Mucosa of rectum (tissue), 2 donors: Measurements from ENCODE around the gene MEST.
"Not testable (repeated sequence)": the region's sequence is repeated elsewhere in the genome, so short reads cannot be mapped to it uniquely, and the experiment has no call there.

Experiments used
- H3K27ac ChIP-seq, 2 donors: one replicate each; pipeline ENCODE4 v1.7.0; 2013; ENCODE audit warnings: inconsistent platforms in 2 of 2, low read depth in 2 of 2, low read length in 2 of 2
- H3K27me3 ChIP-seq, 2 donors: one replicate each; pipeline ENCODE4 v1.7.0; 2013; ENCODE audit warnings: low read length in 2 of 2; ENCODE audit not compliant: control insufficient read depth in 2 of 2, insufficient read depth in 2 of 2
- H3K36me3 ChIP-seq, 2 donors: one replicate each; pipeline ENCODE4 v1.7.0; 2013; ENCODE audit warnings: low read length in 2 of 2; ENCODE audit not compliant: control insufficient read depth in 2 of 2, insufficient read depth in 2 of 2
- H3K4me1 ChIP-seq, 2 donors: one replicate each; pipeline ENCODE4 v1.7.0; 2013; ENCODE audit warnings: low read length in 2 of 2, mild to moderate bottlenecking in 1 of 2; ENCODE audit not compliant: control insufficient read depth in 2 of 2, insufficient read depth in 2 of 2
- H3K4me3 ChIP-seq, 2 donors: one replicate each; pipeline ENCODE4 v1.7.0; 2013; ENCODE audit warnings: low read length in 2 of 2
- H3K9ac ChIP-seq, 2 donors: one replicate each; pipeline ENCODE4 v1.7.0; 2013; ENCODE audit warnings: low read length in 2 of 2, low read depth in 1 of 2, mild to moderate bottlenecking in 1 of 2
- H3K9me3 ChIP-seq, 2 donors: one replicate each; pipeline ENCODE4 v1.7.0; 2013; ENCODE audit warnings: low read length in 2 of 2; ENCODE audit not compliant: control insufficient read depth in 2 of 2
- donor health status: healthy.
- donor health status: Normal muscosa, but diverticular disease.

The MEST gene

DNA sequence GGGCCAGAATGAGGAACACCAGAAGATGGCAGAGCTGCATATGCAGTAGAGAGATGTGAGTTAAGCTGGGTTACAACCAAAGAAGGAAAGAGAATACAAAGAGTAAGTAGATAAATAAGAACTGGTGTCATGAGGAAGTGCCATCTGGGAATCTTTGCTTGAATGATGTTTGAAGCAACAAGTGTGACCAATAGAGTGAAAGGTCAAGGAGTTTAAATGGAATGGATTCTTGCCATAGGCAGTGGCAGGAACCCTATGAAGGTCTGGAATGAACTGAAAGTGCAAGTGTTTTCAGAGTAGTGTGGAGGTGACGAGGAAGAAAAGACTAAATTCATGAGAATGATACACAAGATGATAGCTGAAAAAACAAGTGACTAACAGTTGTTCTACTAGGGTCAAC lies 21.6 kb downstream of the MEST start:
- Histone ChIP-seq H3K27me3 (no peaks in the 10 kb centered on the region), H3K27ac (no peak overlapping the region), H3K9me3 (no peaks in the 10 kb centered on the region), H3K4me3 (no peak overlapping the region), H3K9ac (no peak overlapping the region), H3K36me3 (peaks cover 6 to 13% of the 10 kb centered on the region in 2 donors), H3K4me1 (peaks cover 0 to 3% of the 10 kb centered on the region in 2 donors)

DNA sequence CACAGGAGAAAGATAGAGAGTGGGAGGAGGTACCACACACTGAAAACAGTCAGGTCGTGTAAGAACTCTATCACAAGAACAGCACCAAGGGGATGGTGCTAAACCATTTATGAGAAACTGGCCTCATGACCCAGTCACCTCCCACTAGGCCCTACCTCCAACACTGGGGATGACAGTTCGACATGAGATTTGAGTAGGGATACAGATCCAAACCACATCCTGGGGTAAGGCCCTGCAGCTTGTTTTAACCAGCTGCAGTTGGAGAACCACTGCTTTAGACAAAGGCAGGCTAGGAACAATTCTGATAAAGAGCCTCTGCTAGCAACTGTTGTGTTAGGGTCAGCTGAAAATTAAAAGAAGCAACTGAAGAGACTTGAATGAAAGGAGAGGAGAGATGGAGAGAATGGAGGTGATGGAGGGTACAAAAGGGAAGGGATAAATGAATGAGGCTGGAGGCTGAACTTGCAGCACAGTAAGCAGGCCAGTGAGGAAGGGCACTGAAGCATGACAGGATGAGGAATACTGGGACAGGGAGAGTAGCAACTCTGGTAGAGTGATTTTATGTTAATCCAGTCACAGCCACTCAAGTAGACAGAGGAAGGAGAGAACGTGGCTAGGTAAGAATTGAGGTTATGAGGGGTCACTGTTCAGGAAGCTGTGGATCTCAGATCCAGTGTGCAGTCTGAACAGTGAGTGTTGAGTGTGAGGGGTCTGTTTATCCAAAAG lies 23.6 kb downstream of the MEST start:
- H3K9ac ChIP-seq, result no peak overlapping the region
- H3K9me3 ChIP-seq, result no peaks in the 10 kb centered on the region
- H3K27me3 ChIP-seq, result no peaks in the 10 kb centered on the region
- no peak overlapping the region for H3K4me3 ChIP-seq
- H3K4me1 ChIP-seq, result peaks cover 0 to 3% of the 10 kb centered on the region in 2 donors
- H3K36me3 ChIP-seq, result peaks cover 4 to 6% of the 10 kb centered on the region in 2 donors
- H3K27ac ChIP-seq, result no peak overlapping the region

DNA sequence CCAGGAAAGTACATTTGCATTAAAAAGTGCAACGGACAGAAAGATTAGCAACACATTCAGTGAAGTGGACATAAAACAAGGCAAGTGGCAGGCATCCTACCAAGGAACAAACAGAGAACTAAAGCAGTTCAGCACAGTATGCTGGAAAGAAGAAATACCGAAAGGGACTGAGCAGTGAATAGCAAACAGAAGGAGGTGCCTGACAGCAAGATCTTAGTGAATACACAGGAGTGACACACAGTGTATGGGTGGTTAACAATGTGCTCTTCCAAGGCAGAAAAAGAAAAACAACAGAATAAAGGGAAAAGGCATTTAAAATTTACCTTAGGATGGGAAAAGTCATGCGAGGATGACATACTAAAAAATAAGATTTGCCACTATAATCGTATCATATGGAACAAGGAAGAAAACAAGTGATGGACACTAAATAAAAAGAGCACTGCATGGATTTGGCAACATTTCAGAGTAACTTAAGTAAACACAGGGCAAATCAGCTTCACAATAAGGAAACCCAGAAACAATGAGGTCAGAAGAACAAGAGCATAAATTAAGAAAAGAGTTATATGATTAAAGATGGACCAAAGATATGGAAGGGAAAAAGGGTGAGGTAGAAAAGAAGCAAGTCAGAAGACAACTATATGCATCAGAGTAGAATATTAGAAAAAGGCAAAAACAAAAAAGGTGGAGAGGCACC lies 29.5 kb downstream of the MEST start:
- Histone ChIP-seq H3K27ac (no peak overlapping the region), H3K9me3 (no peaks in the 10 kb centered on the region), H3K36me3 (peaks cover 0 to 2% of the 10 kb centered on the region in 2 donors), H3K27me3 (no peaks in the 10 kb centered on the region), H3K4me1 (no peaks in the 10 kb centered on the region), H3K4me3 (no peak overlapping the region), H3K9ac (no peak overlapping the region)

- not testable (repeated sequence) for H3K27ac ChIP-seq, H3K9ac ChIP-seq, H3K27me3 ChIP-seq, H3K9me3 ChIP-seq, H3K4me1 ChIP-seq, H3K4me3 ChIP-seq, H3K36me3 ChIP-seq
Observed at GRCh38 chr7:130523519-130524125, 31.7 kb downstream of the MEST start.

DNA sequence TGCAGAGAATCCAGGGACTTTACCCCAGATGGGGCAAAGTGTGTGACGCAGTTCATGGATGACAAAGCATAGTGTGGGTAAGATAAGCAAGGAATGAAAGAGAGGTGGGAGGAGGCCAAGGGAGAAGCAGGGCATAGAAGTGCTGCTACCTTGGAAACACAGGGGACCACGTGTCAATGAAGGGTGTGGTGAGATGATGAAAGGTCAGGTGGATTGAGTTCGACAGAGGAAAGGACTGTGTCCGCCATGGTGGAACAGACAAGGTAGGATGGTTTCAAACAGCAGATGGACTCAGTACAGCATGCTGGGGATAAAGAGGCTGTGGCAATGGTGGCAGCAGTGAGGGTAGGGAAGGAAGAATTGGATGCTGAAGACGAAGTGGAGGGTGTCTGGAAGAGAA lies 32.7 kb downstream of the MEST start:
- Histone ChIP-seq H3K4me3 (no peak overlapping the region), H3K9ac (no peak overlapping the region), H3K27ac (no peak overlapping the region), H3K4me1 (no peaks in the 10 kb centered on the region), H3K27me3 (no peaks in the 10 kb centered on the region), H3K9me3 (no peaks in the 10 kb centered on the region), H3K36me3 (peaks cover 0 to 2% of the 10 kb centered on the region in 2 donors)

DNA sequence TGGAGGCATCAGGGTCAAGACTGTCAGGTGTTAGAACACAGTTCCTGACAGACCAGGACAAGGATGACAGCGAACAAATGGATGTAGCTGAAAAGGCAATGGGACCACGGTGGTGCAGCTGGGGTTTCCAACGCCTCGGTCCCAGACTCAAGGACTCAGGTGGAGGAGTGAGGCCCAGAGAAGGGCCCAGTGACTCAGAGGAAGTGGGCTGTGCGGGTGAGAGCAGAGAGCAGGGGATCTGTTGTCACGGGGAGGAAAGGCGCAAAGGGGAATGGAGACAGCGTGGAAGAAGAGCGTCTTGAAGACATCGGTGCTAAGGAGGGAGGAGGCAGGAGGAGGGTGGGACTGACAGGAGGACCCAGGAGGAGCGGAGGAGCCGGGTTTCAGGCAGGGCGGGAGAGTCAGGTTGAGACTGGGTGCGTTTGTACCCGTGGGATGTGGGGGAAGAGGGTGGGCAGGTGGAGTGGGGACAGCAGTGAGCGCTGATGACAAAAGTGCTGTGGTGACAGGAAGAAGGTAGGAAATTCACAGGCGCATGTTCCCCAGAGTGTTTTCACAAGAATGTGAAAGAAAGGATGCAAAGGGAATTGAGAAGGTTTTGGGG lies 36.0 kb downstream of the MEST start:
- H3K9me3 ChIP-seq, H3K4me3 ChIP-seq, H3K27me3 ChIP-seq, H3K36me3 ChIP-seq, H3K4me1 ChIP-seq, H3K9ac ChIP-seq, H3K27ac ChIP-seq: not testable (repeated sequence)

- no peak overlapping the region for H3K4me3 ChIP-seq
- no peaks in the 10 kb centered on the region for H3K9me3 ChIP-seq
- H3K36me3 ChIP-seq, result peaks cover 5 to 10% of the 10 kb centered on the region in 2 donors
- H3K27ac ChIP-seq, result no peak overlapping the region
- no peaks in the 10 kb centered on the region for H3K27me3 ChIP-seq
- H3K9ac ChIP-seq, result no peak overlapping the region
- H3K4me1 ChIP-seq, result no peaks in the 10 kb centered on the region
Observed at GRCh38 chr7:130529417-130529816, 37.5 kb downstream of the MEST start.

DNA sequence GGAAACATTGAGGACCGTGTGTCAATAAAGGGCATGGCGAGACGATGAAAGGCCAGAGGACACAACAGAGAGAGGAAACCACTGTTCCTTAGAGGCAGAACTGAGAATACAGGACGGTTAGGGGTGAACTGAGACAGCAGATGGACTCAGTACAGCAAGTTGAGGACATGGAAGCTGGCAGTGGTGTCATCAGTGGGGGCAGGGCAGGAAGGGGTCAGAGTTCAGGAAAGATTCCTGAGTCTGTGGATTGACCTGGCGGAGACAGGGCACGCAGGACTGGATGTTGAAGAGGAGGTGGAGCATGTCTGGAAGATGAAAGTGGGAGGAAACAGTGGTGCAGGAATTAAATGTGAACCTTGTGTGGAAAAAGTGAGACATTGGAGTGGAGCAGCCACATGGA lies 46.0 kb downstream of the MEST start:
- not testable (repeated sequence) for H3K9me3 ChIP-seq, H3K9ac ChIP-seq, H3K27me3 ChIP-seq, H3K4me3 ChIP-seq, H3K27ac ChIP-seq, H3K4me1 ChIP-seq
- H3K36me3 ChIP-seq, result peaks cover 0 to 16% of the 10 kb centered on the region in 2 donors

DNA sequence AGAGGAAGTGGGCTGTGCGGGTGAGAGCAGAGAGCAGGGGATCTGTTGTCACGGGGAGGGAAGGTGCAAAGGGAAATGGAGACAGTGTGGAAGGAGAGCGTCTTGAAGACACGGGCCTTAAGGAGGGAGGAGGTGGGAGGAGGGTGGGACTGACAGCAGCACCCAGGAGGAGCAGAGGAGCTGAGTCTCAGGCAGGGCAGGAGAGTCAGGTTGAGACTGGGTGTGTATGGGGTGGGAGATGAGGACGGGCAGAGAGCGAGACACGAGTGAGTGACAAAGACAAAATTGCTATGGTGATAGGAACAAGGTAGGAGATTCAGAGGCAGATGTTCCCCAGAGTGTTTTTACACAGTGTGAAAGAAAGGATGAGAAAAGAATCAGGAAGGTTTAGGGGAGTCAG lies 49.4 kb downstream of the MEST start:
- not testable (repeated sequence) for H3K4me3 ChIP-seq, H3K27me3 ChIP-seq, H3K9me3 ChIP-seq, H3K36me3 ChIP-seq, H3K27ac ChIP-seq, H3K9ac ChIP-seq, H3K4me1 ChIP-seq

- H3K27ac ChIP-seq, H3K9ac ChIP-seq, H3K4me1 ChIP-seq, H3K9me3 ChIP-seq, H3K4me3 ChIP-seq, H3K27me3 ChIP-seq: not testable (repeated sequence)
- H3K36me3 ChIP-seq, result peaks cover 5 to 10% of the 10 kb centered on the region in 2 donors
Observed at GRCh38 chr7:130542297-130542696, 50.4 kb downstream of the MEST start.
